IMR-90 (cell line): ENCODE measurements around the gene FNDC3B. TPM values are rescaled to one million over a fixed set of nuclear protein-coding genes. Genes with fewer than 3 reads are reported as not detected.
A peak's percentile ranks its signal among the peaks of the same experiment; 100 is the strongest.

ENCODE experiments used
- ATAC-seq: fragments of 200-7000 bp; cut with Tn5 transposase; 2 replicates; pipeline ENCODE4 v1.9.1; 2020; ENCODE audit warnings: low read depth, mild to moderate bottlenecking, moderate library complexity
- BruUV-seq: library from RNA; stranded (reverse); fragments of 400-500 nt; replicated peaks from 2 replicates; lab custom pipeline; 2021; lab: Mats Ljungman, UMichigan
- CTCF ChIA-PET: fragments of 300-600 bp; formaldehyde crosslinking; extraction: SDS; loops from one replicate; lab custom pipeline; 2021; ENCODE audit warnings: antibody characterized with exemption; lab: Yijun Ruan, JAX
- POLR2A ChIA-PET: fragments of 300-600 bp; sonication (Branson Sonifier 250); formaldehyde crosslinking; loops from one replicate; lab custom pipeline; 2022; ENCODE audit warnings: antibody characterized with exemption; ENCODE audit not compliant: unreplicated experiment; lab: Charles Lee
- DNase-seq: peaks from one replicate; pipeline ENCODE4 v3.0.0; 2013
- H2AFZ ChIP-seq: replicated peaks from 2 replicates; pipeline ENCODE3; 2013; ENCODE audit warnings: low read length, mild to moderate bottlenecking; ENCODE audit not compliant: poor library complexity
- H2AK5ac ChIP-seq: 2 replicates; pipeline ENCODE4 v1.6.1; 2013; ENCODE audit warnings: low read depth, low read length, inconsistent platforms
- H2AK9ac ChIP-seq: replicated peaks from 2 replicates; pipeline ENCODE3; 2013; ENCODE audit warnings: mild to moderate bottlenecking, low read depth, low read length, moderate library complexity; ENCODE audit not compliant: poor library complexity
- H2BK120ac ChIP-seq: 2 replicates; pipeline ENCODE4 v1.6.1; 2013; ENCODE audit warnings: low read depth, low read length, inconsistent platforms
- H2BK15ac ChIP-seq: 3 replicates; pipeline ENCODE4 v1.6.1; 2013; ENCODE audit warnings: low read depth, low read length, inconsistent platforms
- H2BK20ac ChIP-seq: 2 replicates; pipeline ENCODE4 v1.6.1; 2013; ENCODE audit warnings: low read depth, mild to moderate bottlenecking, inconsistent platforms, low read length, moderate library complexity
- H2BK5ac ChIP-seq: 2 replicates; pipeline ENCODE4 v1.6.1; 2013; ENCODE audit warnings: mild to moderate bottlenecking, low read depth, low read length, inconsistent platforms; ENCODE audit not compliant: poor library complexity, severe bottlenecking
- H3K14ac ChIP-seq: replicated peaks from 2 replicates; pipeline ENCODE4 v1.6.1; 2013; ENCODE audit warnings: low read depth, low read length, inconsistent platforms
- H3K18ac ChIP-seq: 2 replicates; pipeline ENCODE4 v1.6.1; 2013; ENCODE audit warnings: low read depth, low read length, control low read depth
- H3K23ac ChIP-seq: 2 replicates; pipeline ENCODE4 v1.6.1; 2013; ENCODE audit warnings: low read depth, low read length, inconsistent platforms
- H3K27ac ChIP-seq: 2 replicates; pipeline ENCODE4 v1.5.1; 2013; ENCODE audit warnings: mild to moderate bottlenecking, control low read depth, low read length; ENCODE audit not compliant: insufficient read depth
- H3K27me3 ChIP-seq: 2 replicates; pipeline ENCODE4 v1.6.1; 2013; ENCODE audit warnings: low read length; ENCODE audit not compliant: control insufficient read depth, insufficient read depth
- H3K36me3 ChIP-seq: 2 replicates; pipeline ENCODE4 v1.6.1; 2013; ENCODE audit warnings: low read length, mixed read lengths; ENCODE audit not compliant: control insufficient read depth, insufficient read depth
- H3K4ac ChIP-seq: 2 replicates; pipeline ENCODE4 v1.6.1; 2013; ENCODE audit warnings: low read depth, low read length, inconsistent platforms
- H3K4me1 ChIP-seq: 2 replicates; pipeline ENCODE4 v1.6.1; 2013; ENCODE audit warnings: low read length, mixed read lengths; ENCODE audit not compliant: control insufficient read depth, insufficient read depth
- H3K4me2 ChIP-seq: 2 replicates; pipeline ENCODE4 v1.6.1; 2013; ENCODE audit warnings: low read depth, mild to moderate bottlenecking, control low read depth, low read length, moderate library complexity
- H3K4me3 ChIP-seq: 2 replicates; pipeline ENCODE4 v1.5.1; 2013; ENCODE audit warnings: low read depth, mild to moderate bottlenecking, control low read depth, low read length, moderate library complexity; ENCODE audit not compliant: insufficient read depth
- H3K56ac ChIP-seq: 2 replicates; pipeline ENCODE4 v1.6.1; 2013; ENCODE audit warnings: low read length, inconsistent platforms; ENCODE audit not compliant: insufficient read depth; ENCODE audit errors: extremely low read depth
- H3K79me1 ChIP-seq, 2 experiments: 2 replicates each; pipeline ENCODE4 v1.6.1; 2013; ENCODE audit warnings: low read length in 2 of 2, inconsistent platforms in 1 of 2, low read depth in 1 of 2
- H3K9ac ChIP-seq: 2 replicates; pipeline ENCODE4 v1.6.1; 2013; ENCODE audit warnings: low read depth, low read length, control low read depth
- H3K9me1 ChIP-seq: 2 replicates; pipeline ENCODE4 v1.6.1; 2013; ENCODE audit warnings: low read length, inconsistent platforms; ENCODE audit not compliant: insufficient read depth
- H3K9me3 ChIP-seq: 2 replicates; pipeline ENCODE4 v1.6.1; 2013; ENCODE audit warnings: low read length; ENCODE audit not compliant: control insufficient read depth, insufficient read depth
- H4K20me1 ChIP-seq: 2 replicates; pipeline ENCODE4 v1.6.1; 2013; ENCODE audit warnings: low read length, inconsistent platforms; ENCODE audit not compliant: insufficient read depth
- H4K5ac ChIP-seq: 2 replicates; pipeline ENCODE4 v1.6.1; 2013; ENCODE audit warnings: mild to moderate bottlenecking, low read depth, low read length, control low read depth
- H4K8ac ChIP-seq, 2 experiments: 2 replicates each; pipeline ENCODE4 v1.6.1; 2013; ENCODE audit warnings: low read depth in 2 of 2, low read length in 2 of 2, control low read depth in 1 of 2, inconsistent platforms in 1 of 2
- H4K91ac ChIP-seq: 2 replicates; pipeline ENCODE4 v1.6.1; 2013; ENCODE audit warnings: low read depth, low read length, inconsistent platforms; ENCODE audit not compliant: insufficient read depth
- FOS ChIP-seq: fragments of 150-350 bp; IDR thresholded peaks from 2 replicates; pipeline ENCODE4 v1.6.1; 2016; ENCODE audit warnings: low read depth, low read length
- MAZ ChIP-seq: IDR thresholded peaks from 2 replicates; pipeline ENCODE4 v1.6.1; 2012; ENCODE audit warnings: low read depth, mild to moderate bottlenecking, low read length, improper control_type of control experiment, moderate library complexity, borderline replicate concordance
- MXI1 ChIP-seq: IDR thresholded peaks from 2 replicates; pipeline ENCODE4 v1.6.1; 2012; ENCODE audit warnings: low read depth, mild to moderate bottlenecking, low read length, moderate library complexity, borderline replicate concordance
- NFE2L2 ChIP-seq: fragments of 150-350 bp; IDR thresholded peaks from 2 replicates; pipeline ENCODE4 v1.6.1; 2016; ENCODE audit warnings: low read depth, mild to moderate bottlenecking, low read length
- RCOR1 ChIP-seq: IDR thresholded peaks from 2 replicates; pipeline ENCODE4 v1.6.1; 2012; ENCODE audit warnings: mild to moderate bottlenecking, low read length, improper control_type of control experiment; ENCODE audit not compliant: insufficient replicate concordance
- SMC3 ChIP-seq: fragments of 150-350 bp; IDR thresholded peaks from 2 replicates; pipeline ENCODE4 v1.6.1; 2016; ENCODE audit warnings: low read depth, mild to moderate bottlenecking, antibody characterized with exemption, low read length, moderate library complexity
- WGBS, 2 experiments: methylation state at CpG; one replicate each; pipeline versions ENCODE4 v1.1.5 to v1.1.7; 2013; ENCODE audit warnings: missing lambda C conversion rate in 2 of 2; ENCODE audit not compliant: insufficient read length in 1 of 2; ENCODE audit errors: extremely low coverage in 2 of 2; 5-methylcytosine and 5-hydroxymethylcytosine counted together
- dilution Hi-C: fragments of 300-500 bp; cut with HindIII; formaldehyde crosslinking; loops from one replicate; pipeline ENCODE4 v1.14.3; 2018; ENCODE audit warnings: low sequenced_read_pairs; ENCODE audit not compliant: unreplicated experiment
- in situ Hi-C: fragments of 300-500 bp; cut with MboI; formaldehyde crosslinking; loops from 3 replicates; pipeline ENCODE4 v1.14.3; 2019; ENCODE audit warnings: low sequenced_read_pairs, inconsistent platforms, mixed read lengths
- intact Hi-C: fragments of 100-400 bp; cut with micrococcal nuclease; formaldehyde crosslinking; loops from 2 replicates; pipeline ENCODE4 v1.10.0; 2022
- polyA plus RNA-seq, 3 experiments: library from polyadenylated mRNA; depleted of rRNA; stranded (reverse); fragments of >200 nt; gene quantifications; 2 replicates each; pipeline ENCODE4 v1.2.3, GENCODE V29; 2012; ENCODE audit warnings: low replicate concordance in 1 of 3
- total RNA-seq: library from RNA; depleted of rRNA; stranded (reverse); fragments of >200 nt; gene quantifications from 2 replicates; pipeline ENCODE4 v1.2.3, GENCODE V29; 2012
- TF ChIP-seq, protein P1 (sequence below): conservative IDR thresholded peaks from 2 replicates; pipeline ENCODE4 v1.5.1; 2012; ENCODE audit warnings: mild to moderate bottlenecking, low read depth, low read length, improper control_type of control experiment
- TF ChIP-seq, protein P2 (sequence below): fragments of 150-350 bp; IDR thresholded peaks from 2 replicates; pipeline ENCODE4 v1.6.1; 2017; ENCODE audit warnings: mild to moderate bottlenecking, antibody characterized with exemption, low read length, low read depth

The FNDC3B gene
- total and polyA plus RNA-seq, 2 of the 4 experiments (the other 2 are of a cell fraction) = 23.9 to 150 TPM

DNA sequence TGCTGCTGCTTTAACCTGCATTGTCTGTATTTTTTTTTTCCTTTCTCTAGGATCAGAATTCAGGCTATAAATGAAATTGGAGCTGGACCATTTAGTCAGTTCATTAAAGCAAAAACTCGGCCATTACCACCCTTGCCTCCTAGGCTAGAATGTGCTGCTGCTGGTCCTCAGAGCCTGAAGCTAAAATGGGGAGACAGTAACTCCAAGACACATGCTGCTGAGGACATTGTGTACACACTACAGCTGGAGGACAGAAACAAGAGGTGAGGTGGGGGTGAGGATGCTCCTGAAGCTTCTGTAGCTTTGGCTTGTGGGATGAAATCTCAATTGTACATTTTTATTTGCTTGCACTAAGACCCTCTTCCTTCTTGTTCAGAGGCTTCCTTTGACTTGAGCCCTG is 323.2 kb downstream of the FNDC3B start:
- peaks cover 32 to 50% of the 10 kb centered on the region in 2 experiments for H3K79me1 ChIP-seq
- H2AK9ac ChIP-seq = no peak overlapping the region
- no peak overlapping the region for H3K4me3 ChIP-seq
- H4K8ac ChIP-seq = no peak overlapping the region
- H2AFZ ChIP-seq = no peak overlapping the region
- H2AK5ac ChIP-seq = no peak overlapping the region
- H3K4me1 ChIP-seq = peaks cover 4% of the 10 kb centered on the region
- H3K4me2 ChIP-seq = no peak overlapping the region
- WGBS, 2 experiments = no CpG with 5 or more reads among the region's 1 CpG
- POLR2A ChIA-PET = no interaction called here
- TF ChIP-seq FOS = no peak
- no peak for TF ChIP-seq MAZ
- TF ChIP-seq NFE2L2 = no peak
- no peak for TF ChIP-seq RCOR1
- TF ChIP-seq SMC3 = no peak
- TF ChIP-seq MXI1 = no peak
- TF ChIP-seq, protein P1, sequence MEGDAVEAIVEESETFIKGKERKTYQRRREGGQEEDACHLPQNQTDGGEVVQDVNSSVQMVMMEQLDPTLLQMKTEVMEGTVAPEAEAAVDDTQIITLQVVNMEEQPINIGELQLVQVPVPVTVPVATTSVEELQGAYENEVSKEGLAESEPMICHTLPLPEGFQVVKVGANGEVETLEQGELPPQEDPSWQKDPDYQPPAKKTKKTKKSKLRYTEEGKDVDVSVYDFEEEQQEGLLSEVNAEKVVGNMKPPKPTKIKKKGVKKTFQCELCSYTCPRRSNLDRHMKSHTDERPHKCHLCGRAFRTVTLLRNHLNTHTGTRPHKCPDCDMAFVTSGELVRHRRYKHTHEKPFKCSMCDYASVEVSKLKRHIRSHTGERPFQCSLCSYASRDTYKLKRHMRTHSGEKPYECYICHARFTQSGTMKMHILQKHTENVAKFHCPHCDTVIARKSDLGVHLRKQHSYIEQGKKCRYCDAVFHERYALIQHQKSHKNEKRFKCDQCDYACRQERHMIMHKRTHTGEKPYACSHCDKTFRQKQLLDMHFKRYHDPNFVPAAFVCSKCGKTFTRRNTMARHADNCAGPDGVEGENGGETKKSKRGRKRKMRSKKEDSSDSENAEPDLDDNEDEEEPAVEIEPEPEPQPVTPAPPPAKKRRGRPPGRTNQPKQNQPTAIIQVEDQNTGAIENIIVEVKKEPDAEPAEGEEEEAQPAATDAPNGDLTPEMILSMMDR = no peak
- TF ChIP-seq, protein P2, sequence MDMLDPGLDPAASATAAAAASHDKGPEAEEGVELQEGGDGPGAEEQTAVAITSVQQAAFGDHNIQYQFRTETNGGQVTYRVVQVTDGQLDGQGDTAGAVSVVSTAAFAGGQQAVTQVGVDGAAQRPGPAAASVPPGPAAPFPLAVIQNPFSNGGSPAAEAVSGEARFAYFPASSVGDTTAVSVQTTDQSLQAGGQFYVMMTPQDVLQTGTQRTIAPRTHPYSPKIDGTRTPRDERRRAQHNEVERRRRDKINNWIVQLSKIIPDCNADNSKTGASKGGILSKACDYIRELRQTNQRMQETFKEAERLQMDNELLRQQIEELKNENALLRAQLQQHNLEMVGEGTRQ = no peak
- H3K9me3 ChIP-seq = no peaks in the 10 kb centered on the region
- H3K27me3 ChIP-seq = no peaks in the 10 kb centered on the region
- H3K9ac ChIP-seq = no peak overlapping the region
- no peak overlapping the region for H2BK15ac ChIP-seq
- H3K18ac ChIP-seq = no peak overlapping the region
- no peak overlapping the region for H3K4ac ChIP-seq
- CTCF ChIA-PET = no interaction called here
- H3K36me3 ChIP-seq = peaks cover 30% of the 10 kb centered on the region
- no TSS peak for BruUV-seq
- H3K9me1 ChIP-seq = peaks cover 11% of the 10 kb centered on the region
- H2BK120ac ChIP-seq = no peak overlapping the region
- ATAC-seq (no peak), DNase-seq (no peak)
- intact Hi-C loops (no loop called here), in situ Hi-C loops (loop anchor here (10.0 kb wide), 1 partner anchor 302 kb away; no protein-coding TSS in a partner anchor), dilution Hi-C loops (no loop called here)
- no peak overlapping the region for H3K14ac ChIP-seq
- no peak overlapping the region for H2BK20ac ChIP-seq
- no peak overlapping the region for H4K91ac ChIP-seq
- no peak overlapping the region for H3K23ac ChIP-seq
- H3K27ac ChIP-seq = no peak overlapping the region
- peak overlapping the region; percentile 12 for H2BK5ac ChIP-seq
- H4K5ac ChIP-seq = no peak overlapping the region; the same call in 1 of the 2 replicates
- peaks cover 22% of the 10 kb centered on the region for H4K20me1 ChIP-seq
- H3K56ac ChIP-seq = no peak overlapping the region
